Fibroblast of villous mesenchyme (primary cell): ENCODE results near the gene CFAP61. TPM values are rescaled to one million over a fixed set of nuclear protein-coding genes. Genes with fewer than 3 reads are reported as not detected.
A peak's percentile ranks its signal among the peaks of the same experiment; 100 is the strongest.

ENCODE experiments used
- DNase-seq: peaks from one replicate; pipeline ENCODE4 v3.0.0-alpha.2; 2010; ENCODE audit warnings: low read depth
- H3K4me3 ChIP-seq: 2 replicates; pipeline ENCODE4 v1.5.1; 2011; ENCODE audit warnings: low read depth, mild to moderate bottlenecking, low read length
- total RNA-seq: library from RNA; depleted of rRNA; stranded (reverse); fragments of >200 nt; gene quantifications from 2 replicates; pipeline ENCODE4 v1.2.3, GENCODE V29; 2012
- TF ChIP-seq, protein P1 (sequence below): IDR thresholded peaks from 2 replicates; pipeline ENCODE4 v1.5.1; 2012; ENCODE audit warnings: low read depth, mild to moderate bottlenecking, low read length; ENCODE audit not compliant: insufficient read depth

CFAP61 gene
- total RNA-seq, 1 donor, result 0.43 TPM

DNA sequence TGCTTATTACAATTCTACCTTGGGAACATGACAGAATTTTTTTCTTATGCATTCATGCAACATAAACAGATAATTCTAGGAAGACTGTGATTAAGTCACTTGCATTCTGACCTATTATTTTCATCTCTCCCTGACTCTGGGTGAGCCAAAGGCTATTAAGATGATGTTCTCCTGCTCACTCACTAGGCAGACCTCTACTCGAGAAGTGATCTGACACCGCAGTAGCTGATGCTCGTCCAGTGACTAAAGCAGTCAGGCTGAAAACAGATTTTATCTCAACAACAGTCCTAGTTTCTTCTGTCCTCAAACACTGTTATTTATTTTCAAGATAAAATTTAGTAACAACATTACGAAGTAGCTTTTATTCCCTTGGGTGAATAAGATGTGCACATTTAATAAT, 17.8 kb upstream of the CFAP61 start:
- no peak overlapping the region for H3K4me3 ChIP-seq
- DNase-seq, result peak; percentile 87
- TF ChIP-seq, protein P1, sequence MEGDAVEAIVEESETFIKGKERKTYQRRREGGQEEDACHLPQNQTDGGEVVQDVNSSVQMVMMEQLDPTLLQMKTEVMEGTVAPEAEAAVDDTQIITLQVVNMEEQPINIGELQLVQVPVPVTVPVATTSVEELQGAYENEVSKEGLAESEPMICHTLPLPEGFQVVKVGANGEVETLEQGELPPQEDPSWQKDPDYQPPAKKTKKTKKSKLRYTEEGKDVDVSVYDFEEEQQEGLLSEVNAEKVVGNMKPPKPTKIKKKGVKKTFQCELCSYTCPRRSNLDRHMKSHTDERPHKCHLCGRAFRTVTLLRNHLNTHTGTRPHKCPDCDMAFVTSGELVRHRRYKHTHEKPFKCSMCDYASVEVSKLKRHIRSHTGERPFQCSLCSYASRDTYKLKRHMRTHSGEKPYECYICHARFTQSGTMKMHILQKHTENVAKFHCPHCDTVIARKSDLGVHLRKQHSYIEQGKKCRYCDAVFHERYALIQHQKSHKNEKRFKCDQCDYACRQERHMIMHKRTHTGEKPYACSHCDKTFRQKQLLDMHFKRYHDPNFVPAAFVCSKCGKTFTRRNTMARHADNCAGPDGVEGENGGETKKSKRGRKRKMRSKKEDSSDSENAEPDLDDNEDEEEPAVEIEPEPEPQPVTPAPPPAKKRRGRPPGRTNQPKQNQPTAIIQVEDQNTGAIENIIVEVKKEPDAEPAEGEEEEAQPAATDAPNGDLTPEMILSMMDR, result no peak

DNA sequence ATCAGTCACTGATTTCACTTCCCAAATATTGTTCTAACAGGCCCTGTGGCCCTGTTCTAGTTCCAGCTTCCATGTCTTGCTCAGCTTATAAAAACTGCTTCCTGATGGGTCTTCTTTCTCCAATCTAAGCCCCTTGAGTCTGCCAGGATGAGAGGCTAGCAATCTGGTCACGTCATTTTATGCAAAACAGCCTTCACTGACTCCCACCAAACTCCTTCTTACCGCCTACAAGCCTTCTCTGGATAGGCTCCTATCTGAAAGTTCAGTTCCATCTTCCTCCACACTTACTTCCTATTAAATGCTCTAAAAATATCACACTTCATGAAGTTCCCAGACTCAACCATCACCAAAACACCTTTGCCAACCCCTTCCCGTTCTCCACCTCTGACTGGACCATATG, 15.6 kb upstream of the CFAP61 start:
- TF ChIP-seq, protein P1, result no peak
- H3K4me3 ChIP-seq, result no peak overlapping the region
- DNase-seq, result no peak

DNA sequence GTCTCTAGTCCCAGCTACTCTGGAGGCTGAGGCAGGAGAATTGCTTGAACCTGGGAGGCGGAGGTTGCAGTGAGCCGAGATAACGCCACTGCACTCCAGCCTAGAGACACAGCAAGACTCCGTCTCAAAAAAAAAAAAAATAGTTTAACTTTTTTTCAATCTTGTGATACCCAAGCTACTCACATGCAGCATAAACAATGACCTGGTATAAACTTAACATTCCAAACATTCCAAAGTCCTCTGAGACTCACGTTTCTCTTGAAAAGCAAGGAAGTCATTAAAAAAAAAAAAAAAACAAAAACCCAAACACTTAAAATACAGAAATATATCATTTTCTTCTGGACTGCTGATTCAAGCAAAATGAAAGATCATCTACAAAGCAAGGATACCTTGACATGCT, 14.4 kb upstream of the CFAP61 start:
- DNase-seq, result peak; percentile 53
- no peak overlapping the region for H3K4me3 ChIP-seq
- TF ChIP-seq, protein P1, result no peak

DNA sequence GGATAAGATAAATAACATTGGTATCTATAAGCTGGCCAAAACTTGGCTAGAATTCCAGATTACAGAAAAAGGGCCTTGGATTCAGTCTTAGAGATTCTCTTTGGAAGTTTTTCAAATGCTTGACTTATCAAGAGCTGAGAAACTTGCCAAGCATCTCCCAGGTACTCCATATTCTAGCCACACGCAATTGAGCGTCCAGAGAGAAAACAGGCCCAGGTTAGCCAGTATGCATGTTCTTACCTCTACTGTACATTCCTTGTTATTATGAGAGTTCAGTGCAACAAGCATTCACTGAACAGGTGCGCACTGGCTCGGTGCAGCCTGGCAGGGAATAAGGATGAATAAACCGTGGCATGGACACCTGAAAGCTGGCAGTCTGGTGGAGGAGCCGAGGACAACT, 13.7 kb upstream of the CFAP61 start:
- H3K4me3 ChIP-seq, result no peak overlapping the region
- TF ChIP-seq, protein P1, result no peak
- DNase-seq, result no peak

DNA sequence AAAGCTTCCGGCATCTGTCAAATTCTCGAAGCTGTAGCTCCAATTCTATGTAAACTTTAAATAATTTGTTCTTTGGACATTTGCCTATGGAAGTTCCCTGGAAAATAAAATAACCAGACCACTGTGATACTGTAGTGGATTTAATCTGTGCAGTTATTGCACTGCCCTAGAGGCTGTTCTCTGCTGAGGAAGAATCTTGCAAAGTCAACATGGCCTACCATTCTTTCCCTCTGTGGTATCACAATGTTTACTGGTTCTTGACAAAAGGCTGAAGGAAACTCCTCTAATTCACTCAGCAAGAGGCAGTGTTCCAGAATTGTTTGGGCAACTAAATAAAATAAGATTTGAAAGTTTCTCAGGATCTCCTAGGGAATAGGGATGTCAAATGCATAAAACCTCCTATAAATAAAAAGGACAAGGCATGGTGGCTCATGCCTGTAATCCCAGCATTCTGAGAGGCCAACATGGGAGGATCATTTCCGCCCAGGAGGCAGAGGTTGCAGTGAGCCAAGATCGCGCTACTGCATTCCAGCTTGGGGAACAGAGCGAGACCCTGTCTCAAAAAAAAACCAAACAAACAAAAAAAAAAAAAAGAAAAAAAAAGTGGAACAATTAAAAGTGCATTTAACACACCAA, 12.5 kb upstream of the CFAP61 start:
- TF ChIP-seq, protein P1, result no peak
- no peak for DNase-seq
- H3K4me3 ChIP-seq, result no peak overlapping the region

DNA sequence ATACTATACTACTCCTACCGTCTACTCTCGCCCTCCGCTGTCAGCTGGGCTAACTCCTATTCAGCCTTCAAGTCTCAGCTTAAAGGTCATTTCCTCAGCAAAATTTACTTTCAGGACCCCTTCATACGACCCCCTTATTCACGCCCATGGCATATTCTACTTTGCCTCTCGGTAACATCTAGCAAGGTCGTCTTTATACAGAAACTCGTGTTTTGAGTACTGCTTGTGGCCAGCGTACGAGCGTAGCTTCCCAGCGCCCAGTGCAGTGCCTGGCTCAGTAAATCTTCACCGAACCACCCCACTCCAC, 612 bp upstream of the CFAP61 start:
- no peak for DNase-seq
- peak overlapping the region; percentile 98 for H3K4me3 ChIP-seq
- TF ChIP-seq, protein P1, result no peak
